HepG2 (cell line): ENCODE data around the gene DAAM1. TPM values are rescaled to one million over a fixed set of nuclear protein-coding genes. Genes with fewer than 3 reads are reported as not detected.
A peak's percentile ranks its signal among the peaks of the same experiment; 100 is the strongest.

Experiments
- ATAC-seq: fragments of 200-7000 bp; cut with Tn5 transposase; 3 replicates; pipeline ENCODE4 v1.9.1; 2020; ENCODE audit warnings: mild to moderate bottlenecking, moderate library complexity
- BruUV-seq: library from RNA; stranded (reverse); fragments of 400-500 nt; replicated peaks from 2 replicates; lab custom pipeline; 2021; lab: Mats Ljungman, UMichigan
- CTCF ChIA-PET: fragments of 300-600 bp; formaldehyde crosslinking; extraction: SDS; loops from one replicate; lab custom pipeline; 2021; ENCODE audit warnings: low total read pairs, inconsistent platforms, low intra/inter-chr PET ratio; lab: Yijun Ruan, JAX
- POLR2A ChIA-PET: fragments of 350-600 bp; sonication (Branson Sonifier 250); formaldehyde crosslinking; loops from one replicate; lab custom pipeline; 2020; ENCODE audit warnings: antibody characterized with exemption, inconsistent platforms; lab: Yijun Ruan, JAX
- DNase-seq: peaks from one replicate; pipeline ENCODE4 v3.0.0-alpha.2; 2015; ENCODE audit warnings: low spot score
- FAIRE-seq: peaks from 3 replicates; lab custom pipeline; 2011; peaks lifted over from hg19 to GRCh38; lab: Jason Lieb, UNC
- H2AFZ ChIP-seq: one replicate; pipeline ENCODE4 v1.6.1; 2011; ENCODE audit warnings: low read length, inconsistent platforms
- H3K27ac ChIP-seq: fragments of 300-600 bp; 3 replicates; pipeline ENCODE4 v1.8.0; 2011; ENCODE audit warnings: mixed run types, mild to moderate bottlenecking, mixed read lengths, low read length, inconsistent platforms; ENCODE audit not compliant: insufficient read depth; ENCODE audit errors: extremely low read length
- H3K27me3 ChIP-seq, 2 experiments: fragments of 200-600 bp in 1 of 2; 2 replicates in 1 of 2; 3 replicates in 1 of 2; pipeline versions ENCODE4 v1.6.0 to v1.8.0; 2011; ENCODE audit warnings: low read length in 2 of 2, mild to moderate bottlenecking in 2 of 2, moderate library complexity in 2 of 2, inconsistent platforms in 1 of 2; ENCODE audit not compliant: insufficient read depth in 2 of 2, control insufficient read depth in 1 of 2
- H3K36me3 ChIP-seq, 2 experiments: fragments of 200-600 bp in 1 of 2; replicated peaks in 1 of 2; 2 replicates in 1 of 2; 3 replicates in 1 of 2; pipeline versions ENCODE4 v1.5.1 to v1.8.0; 2011; ENCODE audit warnings: low read length in 2 of 2, inconsistent platforms in 1 of 2; ENCODE audit not compliant: insufficient read depth in 2 of 2, control insufficient read depth in 1 of 2
- H3K4me1 ChIP-seq: 2 replicates; pipeline ENCODE4 v1.5.1; 2012; ENCODE audit warnings: low read length, inconsistent platforms; ENCODE audit not compliant: insufficient read depth
- H3K4me2 ChIP-seq: 2 replicates; pipeline ENCODE4 v1.6.0; 2011; ENCODE audit warnings: low read depth, low read length, inconsistent platforms
- H3K4me3 ChIP-seq, 3 experiments: fragments of 200-600 bp in 1 of 3; sonication (generic), shearing (Covaris generic) in 1 of 3; replicated peaks in 1 of 3; 2 replicates each; pipeline ENCODE4 v1.5.1; 2011 to 2016; ENCODE audit warnings: low read length in 3 of 3, inconsistent platforms in 2 of 3, low read depth in 2 of 3, mild to moderate bottlenecking in 2 of 3, control low read depth in 1 of 3, mixed read lengths in 1 of 3; ENCODE audit not compliant: insufficient read depth in 1 of 3
- H3K79me2 ChIP-seq: one replicate; pipeline ENCODE4 v1.6.1; 2011; ENCODE audit warnings: low read length, inconsistent platforms; ENCODE audit not compliant: insufficient read depth
- H3K9ac ChIP-seq: 2 replicates; pipeline ENCODE4 v1.6.0; 2011; ENCODE audit warnings: mild to moderate bottlenecking, low read depth, low read length, inconsistent platforms; ENCODE audit not compliant: insufficient read depth
- H3K9me3 ChIP-seq: 2 replicates; pipeline ENCODE4 v1.5.1; 2012; ENCODE audit warnings: mild to moderate bottlenecking, low read length
- H4K20me1 ChIP-seq: 2 replicates; pipeline ENCODE4 v1.6.0; 2011; ENCODE audit warnings: inconsistent platforms, mild to moderate bottlenecking, low read length, moderate library complexity; ENCODE audit not compliant: insufficient read depth
- CEBPG ChIP-seq: IDR thresholded peaks from 2 replicates; pipeline ENCODE4 v1.6.1; 2016
- EP300 ChIP-seq, 3 experiments: sonication (generic) in 1 of 3; formaldehyde crosslinking in 1 of 3; IDR thresholded peaks; 2 replicates each; pipeline versions ENCODE4 v1.5.1 to v1.6.1; 2011 to 2020; ENCODE audit warnings: low read depth in 2 of 3, low read length in 2 of 3, borderline replicate concordance in 1 of 3, improper control_type of control experiment in 1 of 3, mild to moderate bottlenecking in 1 of 3, missing genetic modification reagents in 1 of 3, moderate library complexity in 1 of 3
- ETV6 ChIP-seq: sonication (generic); formaldehyde crosslinking; conservative IDR thresholded peaks from 2 replicates; pipeline ENCODE4 v1.4.0; 2020; ENCODE audit warnings: missing genetic modification reagents
- FOSL1 ChIP-seq: sonication (generic); formaldehyde crosslinking; IDR thresholded peaks from 2 replicates; pipeline ENCODE4 v1.9.0; 2021; ENCODE audit warnings: missing genetic modification reagents, borderline replicate concordance
- FOXO4 ChIP-seq: sonication (generic); formaldehyde crosslinking; conservative IDR thresholded peaks from 2 replicates; pipeline ENCODE4 v1.8.1; 2023; ENCODE audit warnings: missing genetic modification reagents
- HHEX ChIP-seq: IDR thresholded peaks from 2 replicates; pipeline ENCODE4 v1.6.1; 2016; ENCODE audit warnings: control low read depth
- HIC2 ChIP-seq: sonication (generic); formaldehyde crosslinking; IDR thresholded peaks from 2 replicates; pipeline ENCODE4 v1.9.0; 2022; ENCODE audit warnings: low read depth, missing genetic modification reagents
- IKZF5 ChIP-seq: IDR thresholded peaks from 2 replicates; pipeline ENCODE4 v1.6.1; 2018; ENCODE audit warnings: missing genetic modification reagents, mild to moderate bottlenecking, missing compliant biosample characterization
- MYNN ChIP-seq: sonication (generic); formaldehyde crosslinking; IDR thresholded peaks from 2 replicates; pipeline ENCODE4 v1.4.0; 2020; ENCODE audit warnings: mild to moderate bottlenecking, low read depth, missing genetic modification reagents
- SMARCC2 ChIP-seq: fragments of 450-650 bp; IDR thresholded peaks from 2 replicates; pipeline ENCODE4 v1.6.1; 2017; ENCODE audit warnings: antibody characterized with exemption, mild to moderate bottlenecking
- SRY ChIP-seq: sonication (generic); formaldehyde crosslinking; IDR thresholded peaks from 2 replicates; pipeline ENCODE4 v1.8.0; 2022; ENCODE audit warnings: mild to moderate bottlenecking, missing genetic modification reagents
- ZBTB2 ChIP-seq: sonication (generic); formaldehyde crosslinking; IDR thresholded peaks from 2 replicates; pipeline ENCODE4 v1.8.0; 2022; ENCODE audit warnings: low read depth, missing genetic modification reagents
- ZFAT ChIP-seq: sonication (generic); formaldehyde crosslinking; conservative IDR thresholded peaks from 2 replicates; pipeline ENCODE4 v1.8.1; 2023; ENCODE audit warnings: missing genetic modification reagents, inconsistent platforms
- ZNF501 ChIP-seq: sonication (generic); formaldehyde crosslinking; IDR thresholded peaks from 2 replicates; pipeline ENCODE4 v1.5.1; 2020; ENCODE audit warnings: mild to moderate bottlenecking, moderate library complexity, missing genetic modification reagents
- ZNF570 ChIP-seq: sonication (generic); formaldehyde crosslinking; IDR thresholded peaks from 2 replicates; pipeline ENCODE4 v1.4.0; 2020; ENCODE audit warnings: mild to moderate bottlenecking, missing genetic modification reagents, borderline replicate concordance
- ZNF749 ChIP-seq: sonication (generic); formaldehyde crosslinking; IDR thresholded peaks from 2 replicates; pipeline ENCODE4 v1.8.0; 2022; ENCODE audit warnings: mild to moderate bottlenecking, missing genetic modification reagents, moderate library complexity, borderline replicate concordance
- ZNF879 ChIP-seq: sonication (generic); formaldehyde crosslinking; IDR thresholded peaks from 2 replicates; pipeline ENCODE4 v1.8.1; 2023; ENCODE audit warnings: missing genetic modification reagents
- WGBS: methylation state at CpG from one replicate; pipeline ENCODE4 v1.1.6; 2017; ENCODE audit warnings: low lambda C conversion rate; 5-methylcytosine and 5-hydroxymethylcytosine counted together
- in situ Hi-C: cut with HindIII; loops from 2 replicates; pipeline ENCODE4 v1.10.0; 2017; ENCODE audit warnings: low pct_unique_long_range_greater_than_20kb; ENCODE audit not compliant: extremely low pct_ligation_motif_present
- intact Hi-C: fragments of 100-400 bp; cut with micrococcal nuclease; formaldehyde crosslinking; loops from one replicate; pipeline ENCODE4 v1.10.0; 2022; ENCODE audit not compliant: unreplicated experiment
- polyA plus RNA-seq, 8 experiments: library from polyadenylated mRNA; depleted of rRNA in 3 of 8; stranded (reverse) in 7 of 8; unstranded in 1 of 8; fragments of >200 nt; fragmentation: Illumina TruSeq in 4 of 8; extraction: Trizol in 4 of 8; gene quantifications; 2 replicates each; pipeline versions ENCODE4 v1.2.1 to v1.2.3, GENCODE V29; 2011 to 2016; ENCODE audit warnings: low read depth in 4 of 8, missing spikeins in 1 of 8, mixed read lengths in 1 of 8; ENCODE audit not compliant: insufficient read depth in 1 of 8
- total RNA-seq, 5 experiments: library from RNA; depleted of rRNA; stranded (reverse); fragments of >200 nt; fragmentation: Illumina TruSeq; extraction: Trizol; gene quantifications; 2 replicates each; pipeline ENCODE4 v1.2.3, GENCODE V29; 2016; ENCODE audit warnings: low read depth in 1 of 5

The DAAM1 gene
- total and polyA plus RNA-seq, 2 of the 13 experiments (the other 11 are each of a cell fraction or from before 2014, with no cell fraction given) = 10.9 to 24.5 TPM

- peak; percentile 15 for FAIRE-seq
- TF ChIP-seq MYNN (CRISPR knock-in tag) (no peak), ZNF501 (CRISPR knock-in tag) (no peak), IKZF5 (CRISPR knock-in tag) (no peak), SMARCC2 (no peak), SRY (CRISPR knock-in tag) (no peak), ETV6 (CRISPR knock-in tag) (no peak), CEBPG (peak; percentile 21; the same call in 1 of the 2 replicates), ZNF570 (CRISPR knock-in tag) (no peak), ZNF749 (CRISPR knock-in tag) (no peak), FOXO4 (CRISPR knock-in tag) (no peak), ZBTB2 (CRISPR knock-in tag) (no peak), FOSL1 (CRISPR knock-in tag) (peak; percentile 53; the same call in 1 of the 2 replicates), HIC2 (CRISPR knock-in tag) (no peak), EP300 (IDR thresholded peaks at IDR 0.05; ENCODE audit: low read depth in 2 of 2, low read length in 2 of 2) (peak in 1 of 2 experiments; percentile 53; a peak in 1 of 4 replicates), EP300 (CRISPR knock-in tag; IDR thresholded peaks at IDR 0.05; ENCODE audit: borderline replicate concordance) (no peak), ZNF879 (CRISPR knock-in tag) (no peak), HHEX (CRISPR knock-in tag) (no peak), ZFAT (CRISPR knock-in tag) (no peak)
Measured at GRCh38 chr14:59313658-59314608, 125.5 kb downstream of the DAAM1 start.

More at GRCh38 chr14:59313658-59314608, 125.5 kb downstream of the DAAM1 start:
- Histone ChIP-seq H3K9me3 (no peaks in the 10 kb centered on the region), H3K9ac (peak overlapping the region; percentile 27; the same call in 1 of the 2 replicates), H3K4me3 (peak overlapping the region in 1 of 3 experiments; percentile 6; a peak in 1 of 6 replicates), H2AFZ (no peak overlapping the region), H3K79me2 (no peaks in the 10 kb centered on the region), H4K20me1 (no peaks in the 10 kb centered on the region), H3K27ac (peak overlapping the region; percentile 78), H3K4me1 (peaks cover 80% of the 10 kb centered on the region), H3K4me2 (peak overlapping the region; percentile 62; the same call in 1 of the 2 replicates), H3K36me3 (no peaks in the 10 kb centered on the region), H3K27me3 (no peaks in the 10 kb centered on the region)
- intact Hi-C loops = loop anchor here (2.0 to 5.0 kb wide), 3 partner anchors 37 to 187 kb away; no protein-coding TSS in a partner anchor
- peak; percentile 80 for ATAC-seq
- 15% methylated on average over 3 of the region's 3 CpGs for WGBS
- POLR2A ChIA-PET = interaction anchor here (1.1 to 1.6 kb wide), 4 partner anchors 10 to 51 kb away, joined by 3 to 7 read pairs (median 4); no protein-coding TSS in a partner anchor
- in situ Hi-C loops = no loop called here
- no TSS peak for BruUV-seq
- CTCF ChIA-PET = interaction anchor here (1.1 kb wide), 1 partner anchor 51 kb away, joined by 3 read pairs; no protein-coding TSS in a partner anchor
- peak; percentile 69 for DNase-seq
